ENCODE data around the gene ZCCHC7.

- TF ChIP-seq, protein P1, sequence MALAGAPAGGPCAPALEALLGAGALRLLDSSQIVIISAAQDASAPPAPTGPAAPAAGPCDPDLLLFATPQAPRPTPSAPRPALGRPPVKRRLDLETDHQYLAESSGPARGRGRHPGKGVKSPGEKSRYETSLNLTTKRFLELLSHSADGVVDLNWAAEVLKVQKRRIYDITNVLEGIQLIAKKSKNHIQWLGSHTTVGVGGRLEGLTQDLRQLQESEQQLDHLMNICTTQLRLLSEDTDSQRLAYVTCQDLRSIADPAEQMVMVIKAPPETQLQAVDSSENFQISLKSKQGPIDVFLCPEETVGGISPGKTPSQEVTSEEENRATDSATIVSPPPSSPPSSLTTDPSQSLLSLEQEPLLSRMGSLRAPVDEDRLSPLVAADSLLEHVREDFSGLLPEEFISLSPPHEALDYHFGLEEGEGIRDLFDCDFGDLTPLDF (CRISPR knock-in tag; IDR thresholded peaks at IDR 0.05): no peak
- TF ChIP-seq, protein P2, sequence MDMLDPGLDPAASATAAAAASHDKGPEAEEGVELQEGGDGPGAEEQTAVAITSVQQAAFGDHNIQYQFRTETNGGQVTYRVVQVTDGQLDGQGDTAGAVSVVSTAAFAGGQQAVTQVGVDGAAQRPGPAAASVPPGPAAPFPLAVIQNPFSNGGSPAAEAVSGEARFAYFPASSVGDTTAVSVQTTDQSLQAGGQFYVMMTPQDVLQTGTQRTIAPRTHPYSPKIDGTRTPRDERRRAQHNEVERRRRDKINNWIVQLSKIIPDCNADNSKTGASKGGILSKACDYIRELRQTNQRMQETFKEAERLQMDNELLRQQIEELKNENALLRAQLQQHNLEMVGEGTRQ (CRISPR knock-in tag; IDR thresholded peaks at IDR 0.05): no peak
Measured at GRCh38 chr9:37345038-37345437, 224.7 kb downstream of the ZCCHC7 start.
